Caco-2 (cell line): ENCODE measurements around the gene GPR137. TPM values are rescaled to one million over a fixed set of nuclear protein-coding genes. Genes with fewer than 3 reads are reported as not detected.

Source experiments
- BruUV-seq: library from RNA; stranded (reverse); fragments of 400-500 nt; replicated peaks from 2 replicates; lab custom pipeline; 2021; lab: Mats Ljungman, UMichigan
- CTCF ChIA-PET: fragments of 300-600 bp; sonication (Branson Sonifier 250); formaldehyde crosslinking; loops from one replicate; lab custom pipeline; 2022; ENCODE audit warnings: antibody characterized with exemption; lab: Charles Lee
- POLR2A ChIA-PET: fragments of 300-600 bp; sonication (Branson Sonifier 250); formaldehyde crosslinking; loops from one replicate; lab custom pipeline; 2022; ENCODE audit warnings: antibody characterized with exemption; lab: Charles Lee
- DNase-seq, 2 experiments: peaks; one replicate each; pipeline versions ENCODE4 v3.0.0 to v3.0.0-alpha.2; 2020 to 2022
- H3K27me3 ChIP-seq: replicated peaks from 2 replicates; pipeline ENCODE4 v1.6.0; 2011; ENCODE audit warnings: low read length; ENCODE audit not compliant: control insufficient read depth, insufficient read depth
- H3K36me3 ChIP-seq: 2 replicates; pipeline ENCODE4 v1.5.1; 2011; ENCODE audit warnings: low read length; ENCODE audit not compliant: control insufficient read depth, insufficient read depth
- H3K4me1 ChIP-seq: fragments of 250-450 bp; sonication (Bioruptor Pico); 2 replicates; pipeline ENCODE4 v1.5.1; 2020; ENCODE audit warnings: mild to moderate bottlenecking
- H3K4me3 ChIP-seq: 2 replicates; pipeline ENCODE4 v1.5.1; 2011; ENCODE audit warnings: low read depth, mild to moderate bottlenecking, control low read depth, low read length
- H3K9me3 ChIP-seq: fragments of 250-450 bp; sonication (Bioruptor Pico); 2 replicates; pipeline ENCODE4 v1.5.1; 2020; ENCODE audit warnings: mild to moderate bottlenecking, moderate library complexity
- H3K27ac Mint-ChIP-seq: one replicate; pipeline ENCODE4 v1.8.0; 2022; ENCODE audit warnings: mixed read lengths; ENCODE audit not compliant: unreplicated experiment
- H3K27me3 Mint-ChIP-seq: one replicate; pipeline ENCODE4 v1.8.0; 2022; ENCODE audit warnings: mixed read lengths; ENCODE audit not compliant: insufficient read depth, unreplicated experiment
- H3K36me3 Mint-ChIP-seq: one replicate; pipeline ENCODE4 v1.8.0; 2022; ENCODE audit warnings: mild to moderate bottlenecking, mixed read lengths; ENCODE audit not compliant: insufficient read depth, unreplicated experiment
- H3K4me1 Mint-ChIP-seq: one replicate; pipeline ENCODE4 v1.8.0; 2022; ENCODE audit warnings: low read depth, mixed read lengths; ENCODE audit not compliant: unreplicated experiment
- H3K4me3 Mint-ChIP-seq: one replicate; pipeline ENCODE4 v1.8.0; 2022; ENCODE audit warnings: mild to moderate bottlenecking, moderate library complexity, mixed read lengths; ENCODE audit not compliant: unreplicated experiment
- H3K9me3 Mint-ChIP-seq: one replicate; pipeline ENCODE4 v1.8.0; 2022; ENCODE audit warnings: mixed read lengths; ENCODE audit not compliant: unreplicated experiment
- intact Hi-C: fragments of 100-400 bp; cut with micrococcal nuclease; formaldehyde crosslinking; loops from one replicate; pipeline ENCODE4 v1.10.0; 2022; ENCODE audit not compliant: unreplicated experiment
- total RNA-seq: library from RNA; stranded (reverse); gene quantifications from 2 replicates; pipeline ENCODE4 v1.2.3, GENCODE V29; 2022
- TF ChIP-seq, protein P1 (sequence below), 2 experiments: fragments of 200-600 bp in 1 of 2; IDR thresholded peaks; 1 replicate in 1 of 2; 2 replicates in 1 of 2; pipeline versions ENCODE4 v1.5.1 to v1.8.0; 2011 to 2022; ENCODE audit warnings: antibody characterized with exemption in 1 of 2, control low read depth in 1 of 2, inconsistent platforms in 1 of 2, low read depth in 1 of 2, low read length in 1 of 2, mild to moderate bottlenecking in 1 of 2, moderate library complexity in 1 of 2; ENCODE audit not compliant: insufficient read depth in 1 of 2, severe bottlenecking in 1 of 2, unreplicated experiment in 1 of 2

GPR137 gene
- total RNA-seq, 1 experiment from 2014 or later, result 58.5 TPM

DNA sequence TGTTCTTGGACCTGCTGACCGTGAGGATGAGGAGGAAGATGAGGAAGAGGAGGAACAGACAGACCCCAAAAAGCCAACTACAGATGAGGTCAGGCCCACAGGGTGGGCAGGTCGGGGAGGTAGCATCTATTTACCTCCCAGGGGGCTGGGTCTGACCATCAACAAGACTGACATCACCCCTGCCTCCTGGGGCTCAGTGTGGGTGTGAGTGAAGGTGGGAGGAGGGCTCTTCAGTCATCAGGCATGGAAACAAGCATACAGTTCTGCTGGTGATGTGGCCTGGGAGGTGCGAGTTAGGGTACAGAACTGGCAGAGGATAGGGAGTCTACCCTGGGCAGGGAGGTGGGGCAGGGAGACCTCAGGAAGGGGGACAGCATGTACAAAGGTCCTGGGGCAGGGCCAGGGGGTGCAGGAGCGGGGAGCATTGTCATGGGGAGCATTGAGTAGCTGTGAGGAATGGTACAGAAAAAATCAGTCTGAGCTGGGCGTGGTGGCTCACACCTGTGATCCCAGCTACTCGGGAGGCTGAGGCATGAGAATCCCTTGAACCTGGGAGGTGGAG, 25.4 kb upstream of the GPR137 start:
- Mint-ChIP-seq H3K4me3 (no peak overlapping the region), H3K27ac (no peak overlapping the region), H3K4me1 (peaks cover 8% of the 10 kb centered on the region), H3K36me3 (peaks cover 57% of the 10 kb centered on the region), H3K9me3 (no peaks in the 10 kb centered on the region), H3K27me3 (no peaks in the 10 kb centered on the region)
- Histone ChIP-seq H3K4me1 (no peaks in the 10 kb centered on the region), H3K27me3 (no peaks in the 10 kb centered on the region), H3K36me3 (peaks cover 3% of the 10 kb centered on the region), H3K4me3 (no peak overlapping the region), H3K9me3 (no peaks in the 10 kb centered on the region)
- CTCF ChIA-PET, result interaction anchor here (1.5 kb wide), 1 partner anchor 8 kb away, joined by 6 read pairs; no protein-coding TSS in a partner anchor
- POLR2A ChIA-PET, result no interaction called here
- intact Hi-C loops, result no loop called here
- TF ChIP-seq, protein P1, sequence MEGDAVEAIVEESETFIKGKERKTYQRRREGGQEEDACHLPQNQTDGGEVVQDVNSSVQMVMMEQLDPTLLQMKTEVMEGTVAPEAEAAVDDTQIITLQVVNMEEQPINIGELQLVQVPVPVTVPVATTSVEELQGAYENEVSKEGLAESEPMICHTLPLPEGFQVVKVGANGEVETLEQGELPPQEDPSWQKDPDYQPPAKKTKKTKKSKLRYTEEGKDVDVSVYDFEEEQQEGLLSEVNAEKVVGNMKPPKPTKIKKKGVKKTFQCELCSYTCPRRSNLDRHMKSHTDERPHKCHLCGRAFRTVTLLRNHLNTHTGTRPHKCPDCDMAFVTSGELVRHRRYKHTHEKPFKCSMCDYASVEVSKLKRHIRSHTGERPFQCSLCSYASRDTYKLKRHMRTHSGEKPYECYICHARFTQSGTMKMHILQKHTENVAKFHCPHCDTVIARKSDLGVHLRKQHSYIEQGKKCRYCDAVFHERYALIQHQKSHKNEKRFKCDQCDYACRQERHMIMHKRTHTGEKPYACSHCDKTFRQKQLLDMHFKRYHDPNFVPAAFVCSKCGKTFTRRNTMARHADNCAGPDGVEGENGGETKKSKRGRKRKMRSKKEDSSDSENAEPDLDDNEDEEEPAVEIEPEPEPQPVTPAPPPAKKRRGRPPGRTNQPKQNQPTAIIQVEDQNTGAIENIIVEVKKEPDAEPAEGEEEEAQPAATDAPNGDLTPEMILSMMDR (IDR thresholded peaks at IDR 0.05; ENCODE audit: insufficient read depth in 1 of 2, low read depth in 1 of 2, low read length in 1 of 2, severe bottlenecking in 1 of 2, unreplicated experiment in 1 of 2), result no peak
- DNase-seq, result no peak
- BruUV-seq, result no TSS peak

GRCh38 chr11:64261556-64262080, 24.0 kb upstream of the GPR137 start:
- no peak for DNase-seq
- Mint-ChIP-seq H3K36me3 (peaks cover 70% of the 10 kb centered on the region), H3K9me3 (no peaks in the 10 kb centered on the region), H3K27ac (no peak overlapping the region), H3K27me3 (no peaks in the 10 kb centered on the region), H3K4me3 (no peak overlapping the region), H3K4me1 (peaks cover 8% of the 10 kb centered on the region)
- Histone ChIP-seq H3K4me1 (no peaks in the 10 kb centered on the region), H3K9me3 (no peaks in the 10 kb centered on the region), H3K27me3 (no peaks in the 10 kb centered on the region), H3K4me3 (no peak overlapping the region), H3K36me3 (peaks cover 3% of the 10 kb centered on the region)
- CTCF ChIA-PET, result interaction anchor here (1.2 to 1.5 kb wide), 2 partner anchors 9 to 43 kb away, joined by 3 to 6 read pairs; no protein-coding TSS in a partner anchor
- TF ChIP-seq, protein P1 (IDR thresholded peaks at IDR 0.05; ENCODE audit: insufficient read depth in 1 of 2, low read depth in 1 of 2, low read length in 1 of 2, severe bottlenecking in 1 of 2, unreplicated experiment in 1 of 2), result no peak
- intact Hi-C loops, result no loop called here
- no TSS peak for BruUV-seq
- POLR2A ChIA-PET, result no interaction called here

- Histone ChIP-seq H3K27me3 (no peaks in the 10 kb centered on the region), H3K4me1 (no peaks in the 10 kb centered on the region), H3K36me3 (peaks cover 3% of the 10 kb centered on the region), H3K9me3 (no peaks in the 10 kb centered on the region), H3K4me3 (no peak overlapping the region)
- Mint-ChIP-seq H3K9me3 (no peaks in the 10 kb centered on the region), H3K27ac (no peak overlapping the region), H3K36me3 (peaks cover 76% of the 10 kb centered on the region), H3K4me3 (no peak overlapping the region), H3K4me1 (peaks cover 8% of the 10 kb centered on the region), H3K27me3 (no peaks in the 10 kb centered on the region)
- POLR2A ChIA-PET, result no interaction called here
- CTCF ChIA-PET, result interaction anchor here (1.1 to 1.4 kb wide), 3 partner anchors 10 to 42 kb away, joined by 3 to 13 read pairs (median 3); no protein-coding TSS in a partner anchor
- no TSS peak for BruUV-seq
- intact Hi-C loops, result no loop called here
- TF ChIP-seq, protein P1 (IDR thresholded peaks at IDR 0.05; ENCODE audit: insufficient read depth in 1 of 2, low read depth in 1 of 2, low read length in 1 of 2, severe bottlenecking in 1 of 2, unreplicated experiment in 1 of 2), result no peak
- no peak for DNase-seq
These were observed 23.2 kb upstream of the GPR137 start for GRCh38 chr11:64262271-64263002.
